EH (cell line): ENCODE data around the gene FRAT1.
A peak's percentile ranks its signal among the peaks of the same experiment; 100 is the strongest.
"Not testable (repeated sequence)": the region's sequence is repeated elsewhere in the genome, so short reads cannot be mapped to it uniquely, and the experiment has no call there.

Experiments
- DNase-seq: peaks from one replicate; pipeline ENCODE4 v3.0.0-alpha.2; 2015; ENCODE audit warnings: low read depth

Gene FRAT1

DNA sequence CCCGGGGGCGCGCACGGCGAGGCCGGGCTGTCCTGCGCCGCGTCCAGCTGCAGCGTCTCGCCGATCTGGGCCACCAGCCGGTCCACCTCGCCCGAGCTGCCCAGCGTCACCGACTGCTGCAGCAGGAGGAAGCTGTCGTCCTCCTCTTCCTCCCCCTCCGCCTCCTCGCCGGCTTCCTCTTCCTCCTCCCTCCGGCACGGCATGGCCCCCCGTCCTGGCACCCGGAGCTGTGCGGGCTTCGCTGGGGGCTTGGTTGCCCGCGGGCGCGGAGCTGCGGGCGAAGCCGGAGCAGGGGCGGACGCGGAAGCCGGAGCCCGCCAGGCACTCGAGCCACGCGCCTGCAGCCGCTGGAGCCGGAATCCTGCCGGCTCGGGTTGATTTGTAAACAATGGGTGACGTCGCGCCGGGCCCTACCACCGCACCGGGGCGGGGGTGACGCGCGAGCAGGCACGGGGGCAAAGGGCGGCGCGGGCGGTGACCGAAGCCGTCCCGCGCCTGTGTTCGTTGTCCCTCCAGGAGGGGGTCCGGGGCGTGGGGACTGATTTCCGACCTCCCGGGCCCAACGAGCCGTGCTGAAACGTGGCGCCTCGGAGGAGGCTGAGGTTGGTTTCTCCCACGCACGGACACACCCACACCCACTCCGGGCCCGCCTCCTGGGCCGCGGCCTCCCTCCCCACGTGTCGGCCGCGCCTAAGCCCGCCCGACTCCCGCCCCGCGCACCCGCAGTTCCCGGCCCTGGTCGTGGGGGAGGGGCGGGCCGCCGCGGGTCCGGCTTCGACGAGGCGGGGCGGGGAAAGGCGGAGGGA lies 15.5 kb downstream of the FRAT1 start, which contains the start of gene FRAT2:
FRAT2 (minus strand) TSS at position 360 of the 806 bp plus-strand sequence; CDS start at position 203, 157 bp downstream.
- peak; percentile 90 for DNase-seq

DNA sequence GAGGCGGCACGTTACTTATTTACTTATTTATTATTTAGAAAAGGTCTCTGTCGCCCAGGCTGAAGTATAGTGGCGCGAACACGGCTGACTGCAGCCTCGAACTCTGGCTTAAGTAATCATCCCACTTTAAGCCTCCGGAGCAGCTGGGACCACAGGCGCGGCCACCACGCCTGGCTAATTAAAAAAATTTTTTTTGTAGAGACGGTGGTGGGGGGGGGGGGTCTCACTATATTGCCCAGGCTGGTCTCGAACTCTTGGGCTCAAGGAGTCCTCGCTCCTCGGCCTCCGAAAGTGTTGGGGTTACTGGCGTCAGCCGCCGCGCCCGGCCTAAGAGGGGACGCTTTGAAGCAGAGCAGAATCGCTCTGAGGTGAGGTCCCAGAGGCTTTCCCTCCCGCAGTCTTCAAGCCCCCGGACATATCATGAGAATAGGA lies 16.1 kb downstream of the FRAT1 start:
- DNase-seq, result no peak

DNA sequence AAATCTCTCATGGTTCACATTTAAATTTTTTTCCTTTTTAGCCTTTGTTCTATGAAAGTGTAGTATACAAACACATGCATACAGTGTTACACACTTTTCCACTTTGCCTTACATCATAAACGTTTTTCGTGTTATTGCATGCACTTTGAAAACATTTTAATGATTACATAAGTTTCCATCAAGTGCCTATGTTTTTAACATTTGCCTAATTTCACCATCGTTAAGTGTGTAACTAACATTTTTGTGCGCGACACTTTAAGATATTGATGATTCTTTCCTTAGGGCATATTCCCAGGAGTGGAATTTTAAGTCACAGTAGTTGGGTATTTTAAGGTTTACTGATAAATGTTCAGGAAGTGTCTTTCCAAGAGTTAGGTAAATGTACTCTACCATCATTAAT lies 16.9 kb downstream of the FRAT1 start:
- no peak for DNase-seq

GRCh38 chr10:97336446-97336845 lies 17.4 kb downstream of the FRAT1 start:
- DNase-seq, result no peak

DNA sequence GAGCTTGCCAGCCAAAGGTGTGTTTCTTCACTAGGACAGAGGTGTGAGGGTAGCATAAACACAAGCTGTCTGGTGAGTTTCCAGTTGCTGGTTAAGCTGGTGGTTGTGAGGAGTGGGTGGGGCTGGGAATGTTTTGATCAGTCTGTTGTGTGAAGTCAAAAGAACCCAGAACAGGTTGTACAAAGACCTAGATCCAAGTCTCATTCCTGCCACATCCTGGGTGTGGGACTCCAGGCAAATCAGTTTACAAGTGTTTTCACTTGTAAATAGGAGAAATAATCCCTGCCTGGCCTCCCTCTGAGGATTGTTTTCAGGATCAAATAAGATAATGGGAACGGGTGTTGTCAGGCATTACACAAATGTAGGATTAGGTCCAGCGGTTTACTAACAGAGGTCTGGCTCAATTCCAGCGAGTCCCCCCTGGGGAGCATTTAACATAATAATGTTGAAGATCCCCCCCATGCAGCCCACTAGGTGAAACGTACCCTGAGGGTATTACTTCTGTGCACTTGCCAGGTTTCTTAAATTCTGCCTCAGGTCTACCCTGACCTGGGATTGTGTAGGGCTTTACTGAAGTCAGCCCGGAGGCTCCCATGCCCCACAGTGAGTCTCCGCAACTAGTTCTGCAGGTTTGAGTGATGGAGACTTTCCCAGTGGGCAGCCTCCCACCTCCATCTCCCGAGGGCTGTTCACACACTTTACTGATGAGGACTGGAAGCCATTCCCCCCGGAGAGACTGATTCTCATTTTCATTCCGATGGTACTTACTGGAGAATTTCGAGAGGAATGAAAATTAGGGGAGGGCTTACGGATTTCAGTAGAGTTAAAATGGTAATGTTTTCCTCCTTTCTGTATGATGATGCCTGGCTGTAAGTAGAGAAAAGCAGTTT lies 18.1 kb downstream of the FRAT1 start:
- no peak for DNase-seq

DNA sequence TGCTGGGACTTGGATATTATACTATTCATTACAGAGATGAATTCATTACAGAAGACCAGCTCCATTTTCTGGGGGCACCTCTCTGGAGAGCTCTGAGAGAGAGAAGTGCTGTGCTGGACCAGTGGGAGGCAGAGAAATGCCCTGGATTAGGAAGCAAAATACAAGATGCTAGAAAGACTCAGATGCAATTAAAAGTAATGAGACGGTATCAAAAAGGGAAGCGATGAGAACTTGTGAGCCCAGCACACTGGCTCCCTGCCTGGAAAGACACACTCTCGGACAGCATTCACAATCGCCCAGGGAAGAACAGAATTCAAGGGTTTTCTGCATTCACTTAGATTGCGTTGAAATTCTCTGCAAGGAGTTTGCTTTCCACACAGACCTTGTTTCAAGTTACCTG lies 19.0 kb downstream of the FRAT1 start:
- no peak for DNase-seq

GRCh38 chr10:97341416-97341815 lies 22.3 kb downstream of the FRAT1 start:
- DNase-seq, result no peak

GRCh38 chr10:97343664-97344063 lies 24.6 kb downstream of the FRAT1 start:
- not testable (repeated sequence) for DNase-seq

DNA sequence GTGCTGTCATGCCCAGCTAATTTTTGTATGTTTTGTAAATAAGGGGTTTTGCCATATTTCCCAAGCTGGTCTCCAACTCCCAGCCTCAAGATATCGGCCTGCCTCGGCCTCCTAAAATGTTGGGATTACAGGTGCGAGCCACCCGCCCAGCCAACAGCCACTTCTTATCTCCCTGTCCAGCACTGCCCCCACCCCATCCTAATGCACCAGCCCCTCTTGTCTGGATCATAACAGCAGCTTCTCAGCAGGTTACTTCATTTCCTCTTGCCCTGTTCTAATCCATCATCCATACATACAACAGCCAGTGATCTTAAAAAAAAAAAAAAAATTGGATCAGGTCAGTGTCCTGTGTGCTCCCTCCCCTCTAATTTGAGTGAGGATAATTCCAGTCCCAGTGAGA lies 28.2 kb downstream of the FRAT1 start:
- no peak for DNase-seq

DNA sequence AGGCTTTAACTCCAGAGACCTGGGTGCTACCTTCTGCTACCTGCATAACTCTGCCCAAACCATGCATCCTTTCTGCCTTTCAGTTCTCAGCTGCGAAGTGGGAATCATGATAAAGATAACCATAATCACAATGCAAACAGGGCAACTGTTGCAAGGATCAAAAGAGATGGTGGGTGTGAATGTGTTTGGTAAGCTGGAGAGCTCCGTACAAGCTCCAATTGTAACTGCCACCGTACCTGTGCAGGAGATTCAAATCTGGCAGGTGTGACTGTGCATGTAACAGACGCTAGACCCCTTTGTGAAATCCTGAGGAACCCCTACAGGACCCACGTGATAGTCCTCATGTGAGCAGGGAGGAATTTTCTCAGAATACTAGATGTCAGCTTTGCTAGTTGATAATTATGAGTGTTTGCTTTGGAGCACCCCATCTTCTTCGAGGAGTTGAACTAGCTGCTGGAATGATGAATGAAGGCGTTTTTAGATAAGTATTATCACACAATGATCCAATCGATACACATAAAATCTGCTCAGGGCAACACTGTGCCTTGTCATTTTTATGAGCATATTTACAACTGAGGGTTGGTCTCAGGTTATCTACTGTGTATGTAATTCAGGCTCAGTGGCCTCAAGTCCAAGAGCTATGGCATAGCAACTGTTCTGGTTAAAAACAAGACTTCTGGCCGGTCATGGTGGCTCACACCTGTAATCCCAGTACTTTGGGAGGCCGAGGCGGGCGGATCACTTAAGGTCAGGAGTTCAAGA lies 30.9 kb downstream of the FRAT1 start:
- no peak for DNase-seq

GRCh38 chr10:97353945-97354344 lies 34.9 kb downstream of the FRAT1 start:
- DNase-seq, result no peak

DNA sequence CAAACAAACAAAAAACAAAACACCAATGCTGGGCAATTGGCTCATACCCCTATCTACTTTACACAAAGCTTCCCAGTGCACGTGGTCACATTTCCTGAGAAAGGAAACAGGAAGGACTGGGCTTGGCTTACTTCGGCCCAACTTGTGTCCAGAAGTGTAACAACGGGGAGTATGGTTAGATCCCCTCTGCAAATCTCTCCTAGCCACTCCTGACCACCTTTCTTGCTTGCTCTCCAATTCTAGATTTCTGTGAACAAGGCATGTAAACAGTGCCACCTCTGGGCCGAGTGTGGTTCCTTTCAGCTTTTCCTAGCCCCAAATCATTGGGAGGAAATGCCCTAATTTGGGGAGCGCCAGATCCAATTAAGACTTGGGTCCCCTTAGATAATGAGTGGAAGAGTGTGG lies 36.5 kb downstream of the FRAT1 start:
- peak; percentile 26 for DNase-seq

DNA sequence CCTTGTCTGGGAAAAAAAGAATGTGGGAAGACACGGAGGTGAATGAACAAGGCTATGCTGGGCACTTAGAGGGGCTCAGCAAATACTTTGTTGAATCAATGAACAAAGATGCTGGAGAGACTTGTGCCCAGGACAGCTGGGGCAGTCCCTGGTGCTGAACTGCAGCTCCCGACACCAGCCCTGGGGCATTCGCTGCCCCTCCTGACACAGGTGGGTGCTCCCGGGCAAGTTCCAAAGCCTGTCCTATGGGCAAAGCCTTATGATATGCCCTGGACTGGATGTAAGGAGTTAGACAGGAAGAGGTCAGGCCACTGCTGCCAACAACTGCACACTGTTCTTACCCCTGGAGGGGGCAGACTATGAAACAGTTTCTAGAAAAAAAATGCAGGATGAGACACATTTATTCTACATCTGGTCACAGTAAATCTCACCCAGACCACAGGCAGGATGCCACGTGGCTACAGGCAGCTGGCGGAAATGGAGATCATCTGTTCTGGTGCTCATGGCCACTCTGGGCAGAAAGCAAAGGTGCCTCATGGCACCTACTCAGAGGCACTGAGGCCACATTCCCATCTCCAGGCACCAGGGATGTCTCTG lies 37.3 kb downstream of the FRAT1 start:
- DNase-seq, result peak; percentile 37

DNA sequence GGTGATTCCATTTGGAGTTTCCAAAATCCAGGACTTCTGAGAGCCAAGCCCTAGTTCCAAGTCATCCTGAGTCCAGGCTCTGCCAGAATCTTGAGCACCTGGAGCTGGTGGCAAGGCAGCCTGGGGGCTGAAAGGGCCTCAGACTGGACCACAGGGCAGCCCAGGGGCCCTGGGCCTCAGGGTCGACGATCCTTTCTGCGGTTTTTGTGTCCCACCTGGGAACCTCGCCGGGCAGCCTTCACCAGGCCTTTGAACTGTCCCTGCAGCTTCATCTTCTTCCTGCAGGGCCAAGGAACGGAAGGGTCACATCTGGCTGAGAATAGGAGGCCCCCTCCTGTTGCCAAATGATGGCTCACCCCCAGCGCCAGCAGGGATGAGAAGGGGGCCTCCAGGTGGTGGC lies 37.8 kb downstream of the FRAT1 start:
- DNase-seq, result no peak

DNA sequence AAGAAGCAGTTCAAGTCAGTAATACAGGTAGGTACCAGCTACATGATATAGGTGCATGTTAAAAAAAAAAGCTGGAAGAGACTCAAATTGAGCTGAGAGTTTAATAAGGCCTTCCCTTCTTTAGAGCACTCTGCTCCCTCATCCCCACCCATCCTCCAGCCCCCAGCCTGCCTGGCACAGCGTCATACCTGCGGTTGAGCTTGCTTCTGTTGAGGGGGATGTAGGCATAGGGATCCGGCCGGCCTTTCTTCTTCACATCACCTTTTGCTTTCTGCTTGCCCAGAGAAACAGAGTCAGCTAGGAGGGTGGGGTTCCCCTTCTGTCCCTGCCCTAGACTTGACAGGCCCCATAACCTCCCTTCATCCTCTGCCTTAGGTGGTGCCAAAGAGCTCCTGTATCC lies 39.3 kb downstream of the FRAT1 start:
- DNase-seq, result no peak

DNA sequence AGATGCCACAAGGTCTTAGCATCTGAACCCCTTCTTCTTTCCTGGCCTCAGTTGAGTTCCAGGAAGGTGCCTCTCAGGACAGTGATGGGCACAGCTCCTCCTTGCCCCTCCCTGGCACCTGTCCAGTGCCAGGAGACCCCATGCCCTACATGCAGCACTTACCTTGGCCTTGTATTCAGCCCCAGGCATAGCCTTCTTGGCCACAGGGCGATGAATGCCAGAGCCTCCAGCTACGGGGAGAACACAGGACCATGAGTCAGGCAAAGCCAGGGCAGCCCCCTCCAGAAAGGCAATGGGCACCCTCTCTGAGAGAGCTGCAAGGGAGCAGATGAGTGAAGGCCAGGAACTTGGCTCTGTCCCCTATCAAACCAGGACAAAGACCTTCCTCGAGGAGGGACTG lies 39.7 kb downstream of the FRAT1 start:
- DNase-seq, result no peak

DNA sequence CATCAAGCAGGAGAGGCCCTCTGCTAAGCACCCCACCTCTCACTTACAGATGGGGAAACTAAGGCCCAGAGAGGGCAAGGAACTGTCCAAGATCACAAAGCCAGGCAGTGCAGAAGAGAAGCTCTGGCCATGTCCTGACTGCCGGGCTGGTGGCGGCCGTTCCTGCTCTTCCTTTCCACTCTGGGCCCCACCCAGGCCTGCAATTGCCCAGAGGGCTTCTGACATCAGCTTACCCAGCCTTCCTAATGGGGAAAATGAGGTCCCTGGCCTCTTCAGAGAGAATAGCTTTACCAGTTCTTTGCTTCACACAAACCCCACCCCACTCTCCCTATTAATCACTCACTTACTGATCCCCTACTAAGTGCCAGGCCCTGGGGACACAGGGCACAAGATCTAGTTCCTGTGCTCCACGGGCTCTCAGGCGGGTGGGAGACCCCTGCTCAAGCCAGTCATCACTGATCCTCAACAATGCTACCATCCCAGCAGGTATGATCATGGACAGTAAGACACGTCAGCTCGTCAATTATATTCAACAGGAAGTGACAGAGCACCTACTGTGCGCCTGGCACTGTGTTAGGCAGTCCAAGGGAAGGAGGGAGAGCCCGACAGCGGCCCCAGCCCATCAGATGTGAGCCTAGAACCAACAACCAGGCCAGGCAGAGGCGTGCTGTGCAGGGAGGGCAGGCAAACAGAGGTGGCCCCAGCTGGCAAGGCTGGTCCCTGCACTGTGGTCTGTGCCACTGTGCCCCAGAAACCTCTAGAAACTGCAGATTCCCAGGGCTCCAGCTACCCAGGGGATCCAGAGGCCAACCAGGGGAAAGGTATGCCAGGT lies 41.9 kb downstream of the FRAT1 start:
- no peak for DNase-seq

GRCh38 chr10:97361537-97361901 lies 42.4 kb downstream of the FRAT1 start:
- no peak for DNase-seq

DNA sequence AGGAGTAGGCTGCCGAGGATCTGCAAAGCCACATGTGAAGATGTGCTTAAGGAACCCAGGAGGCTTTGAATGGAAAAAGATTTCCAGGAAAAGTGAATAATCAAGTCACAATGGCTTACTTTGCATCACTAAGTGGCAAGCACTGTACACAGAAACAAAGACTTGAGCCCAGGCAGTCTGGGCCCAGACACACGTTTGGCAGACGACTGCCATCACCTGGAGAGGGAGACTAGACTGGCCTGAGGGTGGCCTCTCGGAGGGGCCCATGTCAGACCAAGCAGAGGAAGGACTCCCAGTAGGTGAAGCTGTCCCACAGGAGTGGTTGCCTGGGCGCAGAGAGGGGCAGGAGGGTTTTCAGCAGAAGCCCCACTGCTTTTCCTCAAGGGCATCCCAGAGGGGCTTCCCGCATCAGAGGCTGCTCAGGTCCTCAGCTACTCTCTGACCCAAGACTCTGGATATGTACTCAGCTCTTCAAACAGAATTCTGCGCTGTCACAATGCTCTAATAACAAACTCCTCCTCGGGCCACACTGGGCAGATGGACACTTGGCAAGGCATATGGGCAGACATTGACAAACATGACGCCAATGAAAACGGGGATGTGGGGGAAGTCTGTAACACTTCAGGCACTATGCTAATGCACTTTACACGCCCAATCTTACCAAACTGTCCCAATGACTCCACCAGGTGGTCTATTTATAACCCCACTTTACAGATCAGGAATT lies 43.4 kb downstream of the FRAT1 start:
- DNase-seq, result no peak

- DNase-seq, result no peak
Measured at GRCh38 chr10:97363071-97363470, 44.0 kb downstream of the FRAT1 start.
